HCT116 (cell line): ENCODE data around the gene ROBO1. TPM values are rescaled to one million over a fixed set of nuclear protein-coding genes. Genes with fewer than 3 reads are reported as not detected.

ENCODE experiments used
- ATAC-seq: fragments of 200-7000 bp; cut with Tn5 transposase; 2 replicates; pipeline ENCODE4 v1.9.1; 2020; ENCODE audit warnings: mild to moderate bottlenecking, moderate library complexity
- BruUV-seq: library from RNA; stranded (reverse); fragments of 400-500 nt; replicated peaks from 2 replicates; lab custom pipeline; 2021; lab: Mats Ljungman, UMichigan
- CTCF ChIA-PET: fragments of 300-600 bp; sonication (Branson Sonifier 250); formaldehyde crosslinking; loops from one replicate; lab custom pipeline; 2021; ENCODE audit warnings: antibody characterized with exemption; lab: Charles Lee
- POLR2A ChIA-PET: fragments of 300-600, 350-600 bp; sonication (Branson Sonifier 250); formaldehyde crosslinking; loops from one replicate; lab custom pipeline; 2021; ENCODE audit warnings: antibody characterized with exemption; lab: Charles Lee
- RAD21 ChIA-PET, 2 experiments: fragments of 300-600 bp; sonication (Branson Sonifier 250); formaldehyde crosslinking; loops; one replicate each; lab custom pipeline; 2023; ENCODE audit warnings: low total read pairs in 2 of 2; ENCODE audit not compliant: uncharacterized antibody in 2 of 2, unreplicated experiment in 2 of 2, low non-redundant PET in 1 of 2; lab: Charles Lee
- DNase-seq: peaks from one replicate; pipeline ENCODE4 v3.0.0-alpha.2; 2010; ENCODE audit warnings: low read depth, low spot score
- H2AFZ ChIP-seq: fragments of 200-600 bp; shearing (Covaris generic), sonication (generic); 2 replicates; pipeline ENCODE4 v1.6.1; 2017; ENCODE audit warnings: low read depth, mixed run types, mixed read lengths, antibody characterized with exemption, low read length; ENCODE audit not compliant: poor library complexity, severe bottlenecking
- H3K27ac ChIP-seq: 2 replicates; pipeline ENCODE4 v1.5.1; 2012; ENCODE audit warnings: low read depth, low read length
- H3K27me3 ChIP-seq: fragments of 200-600 bp; sonication (generic); 2 replicates; pipeline ENCODE4 v1.6.1; 2016; ENCODE audit warnings: mixed run types, low read length, mixed read lengths; ENCODE audit not compliant: insufficient read depth
- H3K36me3 ChIP-seq, 2 experiments: fragments of 200-500 bp in 1 of 2; fragments of 200-600 bp in 1 of 2; sonication (Bioruptor generic) in 1 of 2; sonication (generic) in 1 of 2; 2 replicates each; pipeline versions ENCODE4 v1.5.1 to v1.6.1; 2014 to 2016; ENCODE audit warnings: low read length in 2 of 2, inconsistent platforms in 1 of 2, mixed read lengths in 1 of 2, mixed run types in 1 of 2; ENCODE audit not compliant: insufficient read depth in 2 of 2, control insufficient read depth in 1 of 2
- H3K4me1 ChIP-seq, 2 experiments: fragments of 200-600 bp in 1 of 2; sonication (generic) in 1 of 2; 2 replicates each; pipeline versions ENCODE4 v1.5.1 to v1.6.1; 2012 to 2017; ENCODE audit warnings: low read length in 2 of 2, inconsistent platforms in 1 of 2, mild to moderate bottlenecking in 1 of 2, mixed read lengths in 1 of 2, mixed run types in 1 of 2, moderate library complexity in 1 of 2; ENCODE audit not compliant: insufficient read depth in 2 of 2, control insufficient read depth in 1 of 2
- H3K4me2 ChIP-seq: fragments of 200-600 bp; sonication (generic); 2 replicates; pipeline ENCODE4 v1.6.1; 2017; ENCODE audit warnings: mixed run types, low read length, mixed read lengths
- H3K4me3 ChIP-seq, 2 experiments: fragments of 200-600 bp in 1 of 2; sonication (generic) in 1 of 2; replicated peaks in 1 of 2; 2 replicates each; pipeline ENCODE4 v1.5.1; 2011 to 2016; ENCODE audit warnings: low read length in 2 of 2, control low read depth in 1 of 2, low read depth in 1 of 2, mild to moderate bottlenecking in 1 of 2, mixed read lengths in 1 of 2, mixed run types in 1 of 2
- H3K79me2 ChIP-seq: fragments of 200-600 bp; sonication (generic); 2 replicates; pipeline ENCODE4 v1.6.1; 2017; ENCODE audit warnings: mild to moderate bottlenecking, mixed run types, low read length, moderate library complexity, mixed read lengths; ENCODE audit not compliant: insufficient read depth
- H3K9ac ChIP-seq: fragments of 200-600 bp; sonication (generic); 2 replicates; pipeline ENCODE4 v1.6.1; 2016; ENCODE audit warnings: low read length, mixed read lengths
- H3K9me2 ChIP-seq: fragments of 200-600 bp; sonication (generic), shearing (Covaris generic); 2 replicates; pipeline ENCODE4 v1.6.1; 2017; ENCODE audit warnings: mixed run types, mild to moderate bottlenecking, moderate library complexity; ENCODE audit not compliant: insufficient read depth
- H3K9me3 ChIP-seq, 2 experiments: fragments of 200-500 bp in 1 of 2; fragments of 200-600 bp in 1 of 2; sonication (Bioruptor generic) in 1 of 2; sonication (generic) in 1 of 2; 2 replicates each; pipeline ENCODE4 v1.6.1; 2014 to 2017; ENCODE audit warnings: low read length in 2 of 2, mixed read lengths in 2 of 2, inconsistent platforms in 1 of 2, low read depth in 1 of 2, mild to moderate bottlenecking in 1 of 2, mixed run types in 1 of 2, moderate library complexity in 1 of 2; ENCODE audit not compliant: control insufficient read depth in 1 of 2, insufficient read depth in 1 of 2
- H4K20me1 ChIP-seq: fragments of 200-600 bp; sonication (generic), shearing (Covaris generic); 2 replicates; pipeline ENCODE4 v1.6.1; 2017; ENCODE audit warnings: mixed run types, mild to moderate bottlenecking, moderate library complexity; ENCODE audit not compliant: insufficient read depth
- CBX3 ChIP-seq: IDR thresholded peaks from 2 replicates; pipeline ENCODE4 v1.6.1; 2012; ENCODE audit warnings: low read depth
- CEBPB ChIP-seq: IDR thresholded peaks from 2 replicates; pipeline ENCODE4 v1.6.1; 2012; ENCODE audit warnings: low read depth
- EGR1 ChIP-seq: IDR thresholded peaks from 2 replicates; pipeline ENCODE4 v1.6.1; 2012; ENCODE audit warnings: low read depth
- ELF1 ChIP-seq: IDR thresholded peaks from 2 replicates; pipeline ENCODE4 v1.6.1; 2012; ENCODE audit warnings: low read depth, borderline replicate concordance
- EZH2phosphoT487 ChIP-seq: fragments of 200-600 bp; IDR thresholded peaks from 2 replicates; pipeline ENCODE4 v1.6.1; 2018; ENCODE audit warnings: antibody characterized with exemption, borderline replicate concordance
- FOSL1 ChIP-seq: IDR thresholded peaks from 2 replicates; pipeline ENCODE4 v1.6.1; 2012; ENCODE audit warnings: low read depth
- JUND ChIP-seq: IDR thresholded peaks from 2 replicates; pipeline ENCODE4 v1.6.1; 2012
- POLR2A ChIP-seq: IDR thresholded peaks from 2 replicates; pipeline ENCODE4 v1.7.0; 2011; ENCODE audit warnings: borderline replicate concordance; ENCODE audit not compliant: insufficient read depth, insufficient read length; ENCODE audit errors: extremely low read depth
- SIN3A ChIP-seq: IDR thresholded peaks from 2 replicates; pipeline ENCODE4 v1.6.1; 2012; ENCODE audit warnings: low read depth
- SP1 ChIP-seq: IDR thresholded peaks from 2 replicates; pipeline ENCODE4 v1.6.1; 2012; ENCODE audit warnings: low read depth
- SRF ChIP-seq: IDR thresholded peaks from 2 replicates; pipeline ENCODE4 v1.6.1; 2012; ENCODE audit warnings: low read depth
- TCF7L2 ChIP-seq: IDR thresholded peaks from 2 replicates; pipeline ENCODE4 v1.7.0; 2011; ENCODE audit warnings: borderline replicate concordance, inconsistent platforms; ENCODE audit not compliant: insufficient read depth, insufficient read length; ENCODE audit errors: extremely low read depth
- YY1 ChIP-seq: IDR thresholded peaks from 2 replicates; pipeline ENCODE4 v1.6.1; 2011; ENCODE audit warnings: low read length, low read depth, moderate library complexity, mild to moderate bottlenecking; ENCODE audit not compliant: insufficient replicate concordance; ENCODE audit errors: extremely low read depth
- ZFX ChIP-seq: fragments of 450-650 bp; IDR thresholded peaks from 2 replicates; pipeline ENCODE4 v1.6.1; 2017
- intact Hi-C: fragments of 100-400 bp; cut with micrococcal nuclease; formaldehyde crosslinking; loops from 2 replicates; pipeline ENCODE4 v1.10.0; 2022
- total RNA-seq: library from RNA; stranded (reverse); gene quantifications from one replicate; pipeline ENCODE4 v1.2.1, GENCODE V29; 2021; ENCODE audit not compliant: unreplicated experiment
- TF ChIP-seq, protein P1 (sequence below): IDR thresholded peaks from 2 replicates; pipeline ENCODE4 v1.6.1; 2011; ENCODE audit warnings: mild to moderate bottlenecking, low read length, moderate library complexity; ENCODE audit not compliant: insufficient replicate concordance; ENCODE audit errors: extremely low read depth
- TF ChIP-seq, protein P2 (sequence below): IDR thresholded peaks from 2 replicates; pipeline ENCODE4 v1.6.1; 2012
- TF ChIP-seq, protein P3 (sequence below): IDR thresholded peaks from 2 replicates; pipeline ENCODE4 v1.6.1; 2012; ENCODE audit warnings: low read depth

Gene ROBO1
- total RNA-seq, 1 experiment from 2014 or later, result 0.27 TPM

DNA sequence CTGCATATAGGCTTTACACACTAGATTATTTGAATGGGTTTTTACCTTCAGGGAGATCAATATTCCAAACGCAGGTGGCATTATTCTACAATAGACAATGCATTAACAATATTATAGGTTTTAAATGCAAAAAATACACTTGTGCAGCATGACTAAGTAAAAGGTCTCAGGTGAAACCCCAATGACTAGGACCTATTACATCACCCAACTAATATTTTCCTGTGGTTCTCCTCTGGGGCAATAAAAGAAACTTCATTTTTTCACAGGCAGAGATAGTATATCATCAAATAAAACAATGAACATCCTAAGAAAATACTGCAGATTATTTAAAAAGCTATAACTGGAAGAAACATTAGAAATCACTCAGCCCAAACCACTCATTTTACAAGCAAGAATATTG, 375.3 kb downstream of the ROBO1 start:
- ChIA-PET RAD21 (no interaction called here), POLR2A (no interaction called here), CTCF (no interaction called here)
- Histone ChIP-seq H3K27me3 (no peaks in the 10 kb centered on the region), H3K4me2 (no peak overlapping the region), H2AFZ (no peak overlapping the region), H3K4me3 (no peak overlapping the region), H4K20me1 (no peaks in the 10 kb centered on the region), H3K27ac (no peak overlapping the region), H3K9me2 (no peaks in the 10 kb centered on the region), H3K9me3 (peaks cover 5 to 7% of the 10 kb centered on the region in 2 experiments; a peak in 2 of 4 replicates), H3K9ac (no peak overlapping the region), H3K79me2 (no peaks in the 10 kb centered on the region), H3K4me1 (no peaks in the 10 kb centered on the region), H3K36me3 (no peaks in the 10 kb centered on the region)
- no TSS peak for BruUV-seq
- no peak for DNase-seq
- intact Hi-C loops, result no loop called here
- no peak for ATAC-seq
- TF ChIP-seq, protein P1, sequence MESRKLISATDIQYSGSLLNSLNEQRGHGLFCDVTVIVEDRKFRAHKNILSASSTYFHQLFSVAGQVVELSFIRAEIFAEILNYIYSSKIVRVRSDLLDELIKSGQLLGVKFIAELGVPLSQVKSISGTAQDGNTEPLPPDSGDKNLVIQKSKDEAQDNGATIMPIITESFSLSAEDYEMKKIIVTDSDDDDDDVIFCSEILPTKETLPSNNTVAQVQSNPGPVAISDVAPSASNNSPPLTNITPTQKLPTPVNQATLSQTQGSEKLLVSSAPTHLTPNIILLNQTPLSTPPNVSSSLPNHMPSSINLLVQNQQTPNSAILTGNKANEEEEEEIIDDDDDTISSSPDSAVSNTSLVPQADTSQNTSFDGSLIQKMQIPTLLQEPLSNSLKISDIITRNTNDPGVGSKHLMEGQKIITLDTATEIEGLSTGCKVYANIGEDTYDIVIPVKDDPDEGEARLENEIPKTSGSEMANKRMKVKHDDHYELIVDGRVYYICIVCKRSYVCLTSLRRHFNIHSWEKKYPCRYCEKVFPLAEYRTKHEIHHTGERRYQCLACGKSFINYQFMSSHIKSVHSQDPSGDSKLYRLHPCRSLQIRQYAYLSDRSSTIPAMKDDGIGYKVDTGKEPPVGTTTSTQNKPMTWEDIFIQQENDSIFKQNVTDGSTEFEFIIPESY, result no peak
- no peak for TF ChIP-seq ELF1
- no peak for TF ChIP-seq SIN3A
- TF ChIP-seq ZFX, result no peak
- no peak for TF ChIP-seq POLR2A
- TF ChIP-seq CEBPB, result no peak
- TF ChIP-seq TCF7L2, result no peak
- TF ChIP-seq, protein P2, sequence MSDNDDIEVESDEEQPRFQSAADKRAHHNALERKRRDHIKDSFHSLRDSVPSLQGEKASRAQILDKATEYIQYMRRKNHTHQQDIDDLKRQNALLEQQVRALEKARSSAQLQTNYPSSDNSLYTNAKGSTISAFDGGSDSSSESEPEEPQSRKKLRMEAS, result no peak
- TF ChIP-seq CBX3, result no peak
- no peak for TF ChIP-seq EZH2phosphoT487
- TF ChIP-seq FOSL1, result no peak
- TF ChIP-seq SRF, result no peak
- TF ChIP-seq, protein P3, sequence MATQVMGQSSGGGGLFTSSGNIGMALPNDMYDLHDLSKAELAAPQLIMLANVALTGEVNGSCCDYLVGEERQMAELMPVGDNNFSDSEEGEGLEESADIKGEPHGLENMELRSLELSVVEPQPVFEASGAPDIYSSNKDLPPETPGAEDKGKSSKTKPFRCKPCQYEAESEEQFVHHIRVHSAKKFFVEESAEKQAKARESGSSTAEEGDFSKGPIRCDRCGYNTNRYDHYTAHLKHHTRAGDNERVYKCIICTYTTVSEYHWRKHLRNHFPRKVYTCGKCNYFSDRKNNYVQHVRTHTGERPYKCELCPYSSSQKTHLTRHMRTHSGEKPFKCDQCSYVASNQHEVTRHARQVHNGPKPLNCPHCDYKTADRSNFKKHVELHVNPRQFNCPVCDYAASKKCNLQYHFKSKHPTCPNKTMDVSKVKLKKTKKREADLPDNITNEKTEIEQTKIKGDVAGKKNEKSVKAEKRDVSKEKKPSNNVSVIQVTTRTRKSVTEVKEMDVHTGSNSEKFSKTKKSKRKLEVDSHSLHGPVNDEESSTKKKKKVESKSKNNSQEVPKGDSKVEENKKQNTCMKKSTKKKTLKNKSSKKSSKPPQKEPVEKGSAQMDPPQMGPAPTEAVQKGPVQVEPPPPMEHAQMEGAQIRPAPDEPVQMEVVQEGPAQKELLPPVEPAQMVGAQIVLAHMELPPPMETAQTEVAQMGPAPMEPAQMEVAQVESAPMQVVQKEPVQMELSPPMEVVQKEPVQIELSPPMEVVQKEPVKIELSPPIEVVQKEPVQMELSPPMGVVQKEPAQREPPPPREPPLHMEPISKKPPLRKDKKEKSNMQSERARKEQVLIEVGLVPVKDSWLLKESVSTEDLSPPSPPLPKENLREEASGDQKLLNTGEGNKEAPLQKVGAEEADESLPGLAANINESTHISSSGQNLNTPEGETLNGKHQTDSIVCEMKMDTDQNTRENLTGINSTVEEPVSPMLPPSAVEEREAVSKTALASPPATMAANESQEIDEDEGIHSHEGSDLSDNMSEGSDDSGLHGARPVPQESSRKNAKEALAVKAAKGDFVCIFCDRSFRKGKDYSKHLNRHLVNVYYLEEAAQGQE, result no peak
- TF ChIP-seq JUND, result no peak
- no peak for TF ChIP-seq YY1
- no peak for TF ChIP-seq SP1
- TF ChIP-seq EGR1, result no peak
